IMR-90 (cell line): Measurements from ENCODE around the gene PM20D2.

Source experiments
- CHD1 ChIP-seq: IDR thresholded peaks from 2 replicates; pipeline ENCODE4 v1.6.1; 2012; ENCODE audit warnings: low read depth, low read length, improper control_type of control experiment
- MAZ ChIP-seq: IDR thresholded peaks from 2 replicates; pipeline ENCODE4 v1.6.1; 2012; ENCODE audit warnings: low read depth, mild to moderate bottlenecking, low read length, improper control_type of control experiment, moderate library complexity, borderline replicate concordance
- MXI1 ChIP-seq: IDR thresholded peaks from 2 replicates; pipeline ENCODE4 v1.6.1; 2012; ENCODE audit warnings: low read depth, mild to moderate bottlenecking, low read length, moderate library complexity, borderline replicate concordance
- NFE2L2 ChIP-seq: fragments of 150-350 bp; IDR thresholded peaks from 2 replicates; pipeline ENCODE4 v1.6.1; 2016; ENCODE audit warnings: low read depth, mild to moderate bottlenecking, low read length
- POLR2A ChIP-seq: IDR thresholded peaks from 2 replicates; pipeline ENCODE4 v1.6.1; 2012; ENCODE audit warnings: mild to moderate bottlenecking, low read depth, low read length
- RAD21 ChIP-seq: IDR thresholded peaks from 2 replicates; pipeline ENCODE4 v1.6.1; 2012; ENCODE audit warnings: low read length, improper control_type of control experiment
- RCOR1 ChIP-seq: IDR thresholded peaks from 2 replicates; pipeline ENCODE4 v1.6.1; 2012; ENCODE audit warnings: mild to moderate bottlenecking, low read length, improper control_type of control experiment; ENCODE audit not compliant: insufficient replicate concordance
- RFX5 ChIP-seq: IDR thresholded peaks from 2 replicates; pipeline ENCODE4 v1.8.0; 2012; ENCODE audit warnings: low read depth, mild to moderate bottlenecking, low read length, moderate library complexity
- SMC3 ChIP-seq: fragments of 150-350 bp; IDR thresholded peaks from 2 replicates; pipeline ENCODE4 v1.6.1; 2016; ENCODE audit warnings: low read depth, mild to moderate bottlenecking, antibody characterized with exemption, low read length, moderate library complexity
- TF ChIP-seq, protein P1 (sequence below): conservative IDR thresholded peaks from 2 replicates; pipeline ENCODE4 v1.5.1; 2012; ENCODE audit warnings: mild to moderate bottlenecking, low read depth, low read length, improper control_type of control experiment
- TF ChIP-seq, protein P2 (sequence below): fragments of 150-350 bp; IDR thresholded peaks from 2 replicates; pipeline ENCODE4 v1.6.1; 2017; ENCODE audit warnings: mild to moderate bottlenecking, antibody characterized with exemption, low read length, low read depth
- TF ChIP-seq, protein P3 (sequence below): fragments of 150-350 bp; IDR thresholded peaks from 2 replicates; pipeline ENCODE4 v1.6.1; 2016; ENCODE audit warnings: low read depth, mild to moderate bottlenecking, low read length, moderate library complexity, borderline replicate concordance

DNA sequence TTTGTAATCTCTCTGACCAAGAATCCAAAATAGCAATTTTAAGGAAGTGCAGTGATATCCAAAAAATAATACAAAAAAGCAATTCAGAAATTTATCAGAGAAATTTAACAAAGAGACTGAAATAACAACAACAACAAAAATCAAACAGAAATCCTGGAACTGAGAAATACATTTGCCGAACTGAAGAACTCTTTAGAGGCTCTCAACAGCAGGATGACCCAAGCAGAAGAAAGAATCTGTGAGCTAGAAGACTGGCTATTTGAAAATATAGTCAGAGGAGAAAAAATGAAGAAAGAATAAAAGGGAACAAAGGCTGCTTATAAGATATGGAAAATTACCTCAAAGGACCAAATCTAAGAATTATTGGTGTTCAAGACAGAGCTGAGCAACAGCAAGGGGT is 48.7 kb downstream of the PM20D2 start:
- TF ChIP-seq, protein P1, sequence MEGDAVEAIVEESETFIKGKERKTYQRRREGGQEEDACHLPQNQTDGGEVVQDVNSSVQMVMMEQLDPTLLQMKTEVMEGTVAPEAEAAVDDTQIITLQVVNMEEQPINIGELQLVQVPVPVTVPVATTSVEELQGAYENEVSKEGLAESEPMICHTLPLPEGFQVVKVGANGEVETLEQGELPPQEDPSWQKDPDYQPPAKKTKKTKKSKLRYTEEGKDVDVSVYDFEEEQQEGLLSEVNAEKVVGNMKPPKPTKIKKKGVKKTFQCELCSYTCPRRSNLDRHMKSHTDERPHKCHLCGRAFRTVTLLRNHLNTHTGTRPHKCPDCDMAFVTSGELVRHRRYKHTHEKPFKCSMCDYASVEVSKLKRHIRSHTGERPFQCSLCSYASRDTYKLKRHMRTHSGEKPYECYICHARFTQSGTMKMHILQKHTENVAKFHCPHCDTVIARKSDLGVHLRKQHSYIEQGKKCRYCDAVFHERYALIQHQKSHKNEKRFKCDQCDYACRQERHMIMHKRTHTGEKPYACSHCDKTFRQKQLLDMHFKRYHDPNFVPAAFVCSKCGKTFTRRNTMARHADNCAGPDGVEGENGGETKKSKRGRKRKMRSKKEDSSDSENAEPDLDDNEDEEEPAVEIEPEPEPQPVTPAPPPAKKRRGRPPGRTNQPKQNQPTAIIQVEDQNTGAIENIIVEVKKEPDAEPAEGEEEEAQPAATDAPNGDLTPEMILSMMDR = no peak
- TF ChIP-seq POLR2A (no peak), MAZ (no peak), RAD21 (no peak), RCOR1 (no peak), CHD1 (no peak), MXI1 (no peak), RFX5 (no peak), NFE2L2 (no peak), SMC3 (no peak)
- TF ChIP-seq, protein P2, sequence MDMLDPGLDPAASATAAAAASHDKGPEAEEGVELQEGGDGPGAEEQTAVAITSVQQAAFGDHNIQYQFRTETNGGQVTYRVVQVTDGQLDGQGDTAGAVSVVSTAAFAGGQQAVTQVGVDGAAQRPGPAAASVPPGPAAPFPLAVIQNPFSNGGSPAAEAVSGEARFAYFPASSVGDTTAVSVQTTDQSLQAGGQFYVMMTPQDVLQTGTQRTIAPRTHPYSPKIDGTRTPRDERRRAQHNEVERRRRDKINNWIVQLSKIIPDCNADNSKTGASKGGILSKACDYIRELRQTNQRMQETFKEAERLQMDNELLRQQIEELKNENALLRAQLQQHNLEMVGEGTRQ = no peak
- TF ChIP-seq, protein P3, sequence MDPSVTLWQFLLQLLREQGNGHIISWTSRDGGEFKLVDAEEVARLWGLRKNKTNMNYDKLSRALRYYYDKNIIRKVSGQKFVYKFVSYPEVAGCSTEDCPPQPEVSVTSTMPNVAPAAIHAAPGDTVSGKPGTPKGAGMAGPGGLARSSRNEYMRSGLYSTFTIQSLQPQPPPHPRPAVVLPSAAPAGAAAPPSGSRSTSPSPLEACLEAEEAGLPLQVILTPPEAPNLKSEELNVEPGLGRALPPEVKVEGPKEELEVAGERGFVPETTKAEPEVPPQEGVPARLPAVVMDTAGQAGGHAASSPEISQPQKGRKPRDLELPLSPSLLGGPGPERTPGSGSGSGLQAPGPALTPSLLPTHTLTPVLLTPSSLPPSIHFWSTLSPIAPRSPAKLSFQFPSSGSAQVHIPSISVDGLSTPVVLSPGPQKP = no peak
